Ovary (tissue), 3 donors: ENCODE results near the gene TRMO.

Source experiments
- POLR2A ChIP-seq: fragments of 450-650 bp; IDR thresholded peaks from one replicate; pipeline ENCODE4 v1.6.1; 2017; ENCODE audit warnings: antibody characterized with exemption, mild to moderate bottlenecking, moderate library complexity
- TF ChIP-seq, protein P1 (sequence below), 3 donors: fragments of 450-650 bp in 2 of 3; fragments of 200-600 bp in 1 of 3; IDR thresholded peaks; one replicate each; pipeline versions ENCODE4 v1.5.1 to v1.8.0; 2016 to 2022; ENCODE audit warnings: antibody characterized with exemption in 3 of 3, mild to moderate bottlenecking in 1 of 3
- donor health status: DM: no; HTN: no; CAD: no.

- TF ChIP-seq, protein P1, sequence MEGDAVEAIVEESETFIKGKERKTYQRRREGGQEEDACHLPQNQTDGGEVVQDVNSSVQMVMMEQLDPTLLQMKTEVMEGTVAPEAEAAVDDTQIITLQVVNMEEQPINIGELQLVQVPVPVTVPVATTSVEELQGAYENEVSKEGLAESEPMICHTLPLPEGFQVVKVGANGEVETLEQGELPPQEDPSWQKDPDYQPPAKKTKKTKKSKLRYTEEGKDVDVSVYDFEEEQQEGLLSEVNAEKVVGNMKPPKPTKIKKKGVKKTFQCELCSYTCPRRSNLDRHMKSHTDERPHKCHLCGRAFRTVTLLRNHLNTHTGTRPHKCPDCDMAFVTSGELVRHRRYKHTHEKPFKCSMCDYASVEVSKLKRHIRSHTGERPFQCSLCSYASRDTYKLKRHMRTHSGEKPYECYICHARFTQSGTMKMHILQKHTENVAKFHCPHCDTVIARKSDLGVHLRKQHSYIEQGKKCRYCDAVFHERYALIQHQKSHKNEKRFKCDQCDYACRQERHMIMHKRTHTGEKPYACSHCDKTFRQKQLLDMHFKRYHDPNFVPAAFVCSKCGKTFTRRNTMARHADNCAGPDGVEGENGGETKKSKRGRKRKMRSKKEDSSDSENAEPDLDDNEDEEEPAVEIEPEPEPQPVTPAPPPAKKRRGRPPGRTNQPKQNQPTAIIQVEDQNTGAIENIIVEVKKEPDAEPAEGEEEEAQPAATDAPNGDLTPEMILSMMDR (IDR thresholded peaks at IDR 0.05), result no peak
- no peak for TF ChIP-seq POLR2A
These were observed 17.1 kb downstream of the TRMO start for GRCh38 chr9:97905228-97905627.
